ENCODE measurements around the gene CXCR3.
"Not testable (repeated sequence)": the region's sequence is repeated elsewhere in the genome, so short reads cannot be mapped to it uniquely, and the experiment has no call there.

CXCR3 gene

DNA sequence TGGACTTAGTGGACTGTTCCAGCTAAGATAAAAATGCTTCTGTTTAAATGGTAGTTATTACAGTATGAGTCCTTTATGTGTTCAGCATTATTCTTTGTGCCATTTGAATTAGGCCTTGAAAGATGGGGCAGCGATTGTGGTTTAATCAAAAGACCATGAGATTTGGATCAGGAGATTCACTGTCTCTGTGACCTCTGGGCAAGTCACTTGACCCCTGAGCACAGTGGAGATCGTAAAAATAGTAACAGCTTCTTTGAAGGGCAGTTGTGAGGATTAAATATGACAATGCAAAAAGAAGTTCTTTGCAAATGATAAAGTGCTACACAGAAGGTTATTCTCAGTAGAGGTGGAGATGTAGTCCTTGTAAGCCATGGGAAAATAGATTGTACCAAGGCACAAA, 10.8 kb downstream of the CXCR3 start:
- DNase-seq, result no peak

DNA sequence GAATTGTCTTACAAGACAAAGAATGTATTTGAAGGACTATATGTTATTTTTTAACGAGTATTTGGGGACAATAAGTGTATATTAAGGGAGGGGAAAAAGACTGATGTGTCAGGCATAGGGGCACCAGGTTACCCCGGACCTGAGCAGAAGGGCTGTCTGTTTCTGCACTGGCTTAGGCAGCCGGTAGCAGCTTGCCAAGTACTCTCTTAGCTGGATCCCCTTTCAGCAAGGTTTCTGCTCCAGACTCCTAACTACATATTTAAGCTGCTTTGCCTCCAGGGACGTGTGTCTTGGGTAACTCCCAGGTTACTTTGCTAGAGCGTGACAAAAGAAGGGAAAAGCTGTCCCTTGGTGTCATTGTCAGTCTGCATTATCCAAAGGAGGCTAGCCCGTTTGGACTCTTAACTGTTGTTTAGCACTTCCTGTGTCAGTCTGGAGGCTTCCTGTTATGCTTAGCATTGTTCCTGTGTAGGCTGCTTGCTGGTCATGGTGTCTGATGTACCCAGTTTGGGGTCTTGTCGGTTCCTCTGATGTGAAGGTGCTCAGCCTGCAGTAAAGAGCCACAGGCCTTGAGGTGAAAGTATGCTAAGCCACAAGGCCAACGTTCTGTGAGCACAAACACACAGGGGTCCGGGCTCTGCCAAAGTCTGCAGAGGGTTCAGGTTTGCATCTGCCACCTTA, 11.6 kb downstream of the CXCR3 start:
- no peak for DNase-seq

DNA sequence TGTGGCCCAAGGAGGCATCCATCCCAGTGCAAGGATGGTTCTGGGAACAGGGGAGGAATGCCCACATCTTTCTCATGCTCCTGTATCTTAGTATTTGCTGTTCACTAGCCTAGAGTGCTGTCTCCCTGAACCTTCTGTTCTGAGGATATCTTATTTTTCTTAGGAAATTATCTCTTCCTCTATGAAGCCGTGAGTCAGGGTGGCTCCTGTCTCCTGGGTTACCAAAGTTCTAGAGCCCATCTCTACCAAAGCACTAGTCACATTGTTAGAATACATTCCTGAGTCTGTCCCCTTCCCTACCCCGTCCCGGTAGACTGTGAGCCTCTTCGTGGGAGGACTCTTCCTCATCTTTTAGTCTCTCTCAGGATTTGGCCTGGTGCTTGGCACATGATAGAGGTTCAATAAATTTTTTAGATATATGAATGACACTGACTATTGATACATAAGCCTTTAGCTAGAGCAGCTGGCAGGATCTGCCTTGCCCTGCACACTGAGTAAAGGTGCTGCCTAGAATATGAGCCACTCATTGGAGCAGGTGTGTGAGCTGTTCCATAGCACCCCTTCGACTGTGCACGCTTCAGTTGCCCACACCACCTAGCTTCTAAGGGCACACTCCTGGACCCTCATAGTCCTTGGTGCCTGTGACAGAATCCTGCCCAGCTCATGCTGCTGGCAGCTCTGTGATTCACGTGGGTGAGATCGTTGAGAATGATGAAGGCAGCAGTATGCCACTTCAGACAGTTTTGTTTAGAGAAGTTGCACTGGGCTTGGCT, 13.3 kb downstream of the CXCR3 start:
- no peak for DNase-seq

DNA sequence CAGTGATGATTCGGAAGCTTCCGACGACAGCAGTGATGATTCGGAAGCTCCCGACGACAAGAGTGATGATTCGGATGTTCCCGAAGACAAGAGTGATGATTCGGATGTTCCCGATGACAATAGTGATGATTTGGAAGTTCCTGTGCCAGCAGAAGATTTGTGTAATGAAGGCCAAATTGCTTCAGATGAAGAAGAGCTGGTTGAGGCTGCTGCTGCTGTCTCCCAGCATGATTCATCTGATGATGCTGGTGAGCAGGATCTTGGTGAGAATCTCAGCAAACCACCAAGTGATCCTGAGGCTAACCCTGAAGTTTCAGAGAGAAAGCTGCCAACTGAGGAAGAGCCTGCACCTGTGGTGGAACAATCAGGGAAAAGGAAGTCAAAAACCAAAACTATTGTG, 14.2 kb downstream of the CXCR3 start:
- DNase-seq, result no peak

DNA sequence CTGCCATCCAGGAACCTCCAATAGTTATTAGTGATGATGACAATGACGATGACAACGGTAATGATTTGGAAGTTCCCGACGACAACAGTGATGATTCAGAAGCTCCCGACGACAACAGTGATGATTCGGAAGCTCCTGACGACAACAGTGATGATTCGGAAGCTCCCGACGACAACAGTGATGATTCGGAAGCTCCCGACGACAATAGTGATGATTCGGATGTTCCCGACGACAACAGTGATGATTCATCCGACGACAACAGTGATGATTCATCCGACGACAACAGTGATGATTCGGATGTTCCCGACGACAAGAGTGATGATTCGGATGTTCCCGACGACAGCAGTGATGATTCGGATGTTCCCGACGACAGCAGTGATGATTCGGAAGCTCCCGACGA, 14.7 kb downstream of the CXCR3 start:
- no peak for DNase-seq

DNA sequence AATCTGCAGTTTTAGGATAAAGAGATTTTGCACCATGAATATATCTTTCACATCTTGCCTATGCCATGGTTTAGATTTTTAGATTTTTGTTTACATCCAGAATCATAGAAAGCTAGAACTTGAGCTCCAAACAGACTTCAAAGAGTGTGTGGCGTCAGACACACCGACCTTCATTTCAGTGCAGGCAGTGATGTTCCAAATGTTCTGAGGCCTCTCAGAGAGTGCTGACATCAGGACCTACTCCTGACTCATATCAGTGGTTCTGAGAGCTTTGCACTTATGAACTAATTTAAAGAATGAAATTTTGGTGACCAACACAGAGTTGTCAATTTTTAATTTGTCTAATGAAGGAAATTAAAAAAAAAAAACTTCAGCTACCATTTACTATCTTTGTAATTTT, 18.3 kb downstream of the CXCR3 start:
- DNase-seq, result no peak

DNA sequence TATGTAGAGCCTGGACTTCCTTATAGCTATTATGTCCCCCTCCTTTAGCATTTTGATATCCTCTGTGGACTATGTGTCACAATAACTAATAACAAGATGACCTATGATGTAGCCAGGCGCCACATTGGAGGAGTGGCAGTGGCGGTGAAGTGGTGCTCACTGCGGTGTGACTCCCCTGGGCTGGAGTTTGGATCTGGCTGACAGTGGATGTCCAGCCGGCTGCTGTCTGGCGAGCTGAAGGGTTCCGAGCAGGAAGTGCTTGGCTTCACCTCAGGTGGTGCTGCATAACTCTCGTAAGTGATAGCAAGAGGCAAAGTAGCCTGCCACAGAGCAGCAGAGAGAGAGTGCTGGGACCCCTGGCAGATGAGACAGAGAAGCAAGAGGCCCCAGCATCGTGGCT, 25.1 kb downstream of the CXCR3 start:
- DNase-seq, result not testable (repeated sequence)

DNA sequence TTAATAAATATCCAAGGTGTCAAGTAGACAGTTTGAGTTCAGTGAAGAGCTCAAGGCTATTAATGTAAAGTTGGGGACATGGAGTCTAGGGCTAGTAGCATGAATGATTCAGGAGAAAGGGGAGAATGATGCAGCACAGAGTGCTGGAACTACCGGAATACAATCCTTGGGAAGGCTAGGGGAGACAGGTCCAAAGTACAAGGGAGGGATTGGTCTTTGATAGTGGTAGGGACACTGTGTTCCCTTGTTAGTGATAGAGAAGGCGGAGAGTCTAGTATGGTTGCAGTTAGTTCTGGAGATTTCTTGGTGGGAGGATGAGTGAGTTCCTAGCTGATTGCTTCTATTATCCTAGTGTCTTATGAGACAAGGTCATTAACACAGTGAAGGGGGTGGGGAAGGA, 31.4 kb downstream of the CXCR3 start:
- DNase-seq, result no peak

DNA sequence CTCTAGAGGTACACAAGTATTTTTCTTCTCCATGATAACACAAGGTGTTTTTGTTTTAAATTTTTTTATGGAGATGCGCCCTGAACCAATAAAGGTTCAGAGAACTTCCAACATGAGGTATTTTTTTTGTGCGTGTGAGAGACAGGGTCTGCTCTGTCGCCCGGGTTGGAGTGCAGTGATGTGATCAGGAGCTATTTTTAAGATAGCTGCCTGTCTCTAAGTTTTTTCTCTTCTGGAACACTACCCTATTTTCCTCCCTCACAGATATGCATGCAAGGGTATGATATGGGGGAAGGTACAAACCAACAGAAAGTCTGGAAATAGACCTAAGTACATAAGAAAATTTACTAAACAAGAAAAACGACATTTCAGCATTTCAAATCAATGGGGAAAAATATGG, 37.1 kb downstream of the CXCR3 start:
- DNase-seq, result no peak

DNA sequence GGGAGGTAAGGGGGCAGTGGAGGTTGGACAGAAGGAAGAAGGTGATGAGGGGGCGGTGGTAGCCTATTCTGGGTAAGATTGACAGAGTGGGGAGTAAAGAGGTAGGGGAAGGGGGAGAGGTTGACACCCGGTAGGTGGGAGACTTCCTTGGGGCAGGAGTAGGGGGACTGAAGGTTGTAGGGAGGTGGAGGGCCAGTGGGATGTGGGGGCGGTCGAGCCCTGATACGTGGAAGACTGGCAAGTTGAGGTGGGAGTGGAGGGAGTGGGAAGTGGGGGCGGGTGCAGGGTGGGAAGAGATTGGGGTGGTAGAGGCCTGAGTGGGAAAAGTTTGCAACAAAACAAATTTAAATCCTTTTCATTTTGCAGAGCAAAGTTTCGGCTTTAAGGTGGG, 38.3 kb downstream of the CXCR3 start:
- no peak for DNase-seq

DNA sequence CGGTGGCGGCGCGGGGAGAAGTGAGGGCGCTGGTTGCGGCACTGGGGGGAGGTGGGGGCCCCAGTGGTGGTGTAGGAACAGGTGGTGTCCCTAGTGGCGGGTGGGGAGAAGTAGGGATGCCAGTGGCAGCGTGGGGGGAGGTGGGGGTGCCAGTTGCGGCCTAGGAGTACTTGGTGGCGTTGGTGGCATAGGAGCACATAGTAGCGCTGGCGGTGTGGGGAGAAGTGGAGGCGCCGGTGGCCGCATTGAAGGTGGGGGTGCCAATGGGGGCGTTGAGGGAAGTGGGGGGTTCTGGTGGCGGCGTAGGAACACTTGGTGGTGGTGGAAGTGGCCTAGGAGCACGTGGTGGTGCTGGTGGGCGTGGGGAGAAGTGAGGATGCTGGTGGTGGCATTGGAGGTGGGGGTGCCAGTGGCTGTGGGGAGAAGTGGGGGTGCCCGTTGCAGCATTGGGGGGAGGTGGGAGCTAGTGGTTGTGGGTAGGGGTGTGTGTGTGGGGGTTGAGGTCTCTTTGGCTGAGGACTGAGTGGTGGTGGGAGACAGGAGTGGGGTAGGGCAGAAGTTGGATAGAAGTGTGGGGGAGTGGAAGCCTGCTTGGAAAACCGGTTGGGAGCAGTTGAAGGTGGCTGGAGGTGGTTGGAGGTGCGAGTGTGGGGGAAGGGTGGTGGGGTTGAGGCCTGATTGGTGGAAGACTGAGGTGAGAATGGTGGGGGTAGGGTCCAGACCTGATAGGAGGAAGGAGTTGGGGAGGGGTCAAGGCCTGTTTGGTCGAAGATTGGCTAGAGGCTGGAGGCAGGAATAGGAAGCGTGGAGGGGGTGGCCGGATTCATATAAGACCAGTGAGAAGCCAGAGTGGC, 38.9 kb downstream of the CXCR3 start:
- DNase-seq, result no peak

DNA sequence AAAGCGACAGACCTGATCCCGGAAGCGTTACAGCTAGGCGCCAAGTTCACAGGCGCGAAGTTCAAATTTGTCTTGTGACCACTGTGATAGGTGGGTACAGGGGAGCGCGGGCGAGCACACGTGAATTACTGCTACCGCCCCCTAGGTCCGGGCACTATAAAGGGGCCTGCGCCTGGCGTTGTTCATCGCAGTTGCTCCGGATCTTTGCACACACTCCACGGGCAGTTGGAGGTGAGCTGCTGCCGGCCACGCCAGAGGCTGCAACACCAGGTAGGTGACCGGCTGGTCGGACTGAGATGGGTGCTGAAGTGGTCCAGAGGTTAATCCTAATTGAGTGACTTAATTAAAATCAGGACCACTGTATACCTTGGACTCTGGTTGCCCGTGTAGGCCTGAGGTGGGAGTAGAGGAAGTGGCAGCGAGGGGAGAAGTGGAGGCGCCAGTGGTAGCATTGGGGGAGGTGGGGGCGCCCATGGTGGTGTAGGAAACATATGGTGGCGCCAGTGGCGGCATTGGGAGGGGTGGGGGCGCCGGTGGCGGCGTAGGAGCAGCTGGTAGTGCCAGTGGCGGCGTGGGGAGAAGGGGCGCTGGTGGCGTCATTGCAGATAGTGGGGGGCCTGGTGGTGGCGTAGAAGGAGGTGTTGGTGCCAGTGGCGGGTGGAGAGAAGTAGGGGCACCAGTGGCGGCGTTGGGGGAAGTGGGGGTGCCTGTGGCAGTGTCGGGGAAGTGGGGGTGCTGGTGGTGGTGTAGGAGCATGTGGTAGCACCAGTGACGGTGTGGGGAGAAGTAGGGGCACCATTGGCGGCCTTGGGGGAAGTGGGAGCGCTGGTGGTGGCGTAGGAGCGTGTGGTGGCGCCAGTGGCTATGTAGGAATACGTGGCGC, 39.8 kb downstream of the CXCR3 start, which contains the start of gene GCNA:
GCNA (plus strand) TSS at position 185 of the 883 bp plus-strand sequence. CDS start 2,385 bp downstream, outside the sequence.
- no peak for DNase-seq

DNA sequence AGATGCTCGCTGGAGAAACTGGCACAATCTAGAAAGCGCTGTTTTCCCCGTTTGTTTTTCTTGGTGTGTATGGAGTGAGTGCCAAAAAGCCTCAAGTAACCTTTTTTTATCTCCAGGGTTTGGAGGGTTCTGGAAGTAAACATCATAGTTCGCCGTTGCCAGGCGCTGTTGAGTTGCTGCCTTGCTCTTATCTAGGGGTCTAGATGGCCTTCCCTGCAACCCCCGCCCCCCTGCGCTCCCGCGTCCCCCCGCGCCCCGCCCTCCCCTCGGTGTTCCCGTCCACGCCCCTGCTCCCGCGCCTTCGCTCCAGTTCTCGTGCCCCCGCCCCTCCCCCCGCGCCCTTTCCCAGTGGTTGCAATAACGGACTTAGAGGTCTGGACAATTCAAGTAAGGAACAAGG, 40.6 kb downstream of the CXCR3 start:
- DNase-seq, result no peak

DNA sequence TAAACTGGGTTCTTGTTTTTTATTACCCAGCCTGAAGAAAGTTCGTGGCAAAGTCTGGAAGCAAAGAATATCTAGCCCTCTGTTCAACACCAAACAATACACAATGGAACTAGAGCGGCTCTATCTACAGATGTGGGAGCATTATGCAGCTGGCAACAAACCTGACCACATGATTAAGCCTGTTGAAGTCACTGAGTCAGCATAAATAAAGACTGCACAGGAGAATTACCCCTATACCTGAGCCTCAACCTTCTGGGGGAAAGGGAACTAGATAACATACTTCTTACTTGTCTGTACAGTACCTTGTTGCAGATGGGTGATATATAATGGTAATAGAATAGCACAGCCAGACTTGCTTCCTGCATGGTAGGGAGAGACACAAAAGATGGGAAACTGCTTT, 44.7 kb downstream of the CXCR3 start:
- DNase-seq, result no peak

DNA sequence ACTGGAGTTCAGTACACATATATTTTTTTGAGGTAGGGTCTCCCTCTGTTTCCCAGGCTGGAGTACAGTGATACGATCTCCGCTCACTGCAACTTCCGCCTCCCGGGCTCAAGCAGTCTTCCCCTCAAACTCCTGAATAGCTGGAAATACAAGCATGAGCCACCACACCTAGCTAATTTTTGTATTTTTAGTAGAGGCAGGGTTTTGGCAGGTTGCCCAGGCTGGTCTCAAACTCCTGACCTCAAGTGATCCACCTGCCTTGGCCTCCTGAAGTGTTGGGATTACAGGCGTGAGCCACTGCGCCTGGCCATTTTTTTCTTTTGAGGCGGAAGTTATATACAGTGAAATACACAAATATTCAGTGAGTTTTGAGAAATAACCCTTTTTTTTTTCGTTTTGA, 46.9 kb downstream of the CXCR3 start:
- DNase-seq, result not testable (repeated sequence)

Data from activated naive CD4-positive, alpha-beta T cell (primary cell).